ENCODE data around the gene RAG2.
A peak's percentile ranks its signal among the peaks of the same experiment; 100 is the strongest.
"Not testable (repeated sequence)": the region's sequence is repeated elsewhere in the genome, so short reads cannot be mapped to it uniquely, and the experiment has no call there.

RAG2 gene

DNA sequence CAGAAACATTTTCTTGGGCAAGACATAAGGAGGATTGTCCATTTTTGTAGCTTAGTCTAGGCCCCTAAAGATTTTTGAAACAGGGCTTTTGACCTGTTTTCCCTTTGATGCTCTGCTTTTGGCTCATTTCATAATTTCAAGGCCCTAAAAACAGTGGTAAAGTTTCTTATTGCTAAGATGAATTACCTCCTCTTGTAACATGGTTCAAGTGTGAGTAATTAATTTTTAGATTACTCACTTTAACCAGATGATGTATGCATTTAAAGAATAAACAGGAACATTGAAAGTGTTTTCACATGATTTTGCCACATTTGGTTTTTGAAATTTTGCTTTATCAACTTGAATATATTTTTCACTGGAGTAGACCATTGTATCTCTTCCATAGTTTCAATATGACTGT lies 1.2 kb downstream of the RAG2 start:
- no peak for DNase-seq

DNA sequence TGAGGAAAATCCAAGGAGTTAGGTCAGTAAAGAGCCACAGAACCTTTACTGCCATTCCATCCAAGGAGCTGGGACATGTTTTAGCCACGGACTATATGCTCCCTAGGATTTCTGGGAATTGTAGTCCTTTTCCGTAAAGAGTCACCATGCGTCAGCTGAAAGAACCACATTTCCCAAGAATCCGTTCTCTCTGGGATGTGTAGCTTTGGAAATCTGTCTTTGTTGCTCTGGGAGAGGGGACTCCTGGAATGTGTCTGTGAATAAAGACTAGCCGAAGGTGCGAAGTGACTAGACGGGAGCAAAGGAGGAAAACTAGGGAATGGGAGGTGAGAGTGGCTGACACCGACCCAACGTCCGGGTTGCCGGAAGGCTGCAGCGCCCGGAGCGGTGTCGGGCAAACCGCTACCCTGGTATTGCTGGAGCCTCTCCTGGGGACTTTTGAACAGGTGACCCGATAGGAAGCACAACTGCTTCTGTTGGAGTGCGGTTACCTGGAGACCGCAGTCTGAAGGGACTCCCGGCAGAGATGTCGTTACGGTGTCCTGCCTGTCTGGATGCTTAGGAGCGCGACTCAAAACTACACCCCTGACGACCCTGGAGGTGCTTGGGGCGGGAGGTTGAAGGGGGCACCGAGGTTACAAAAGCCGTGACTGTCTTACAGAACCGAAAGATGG lies 3.6 kb downstream of the RAG2 start, which contains the start of gene IFTAP:
Gene IFTAP, plus strand, starts transcription at position 187 of the 674 bp plus-strand sequence. CDS start 15,602 bp downstream, outside the sequence.
- peak; percentile 84 for DNase-seq

DNA sequence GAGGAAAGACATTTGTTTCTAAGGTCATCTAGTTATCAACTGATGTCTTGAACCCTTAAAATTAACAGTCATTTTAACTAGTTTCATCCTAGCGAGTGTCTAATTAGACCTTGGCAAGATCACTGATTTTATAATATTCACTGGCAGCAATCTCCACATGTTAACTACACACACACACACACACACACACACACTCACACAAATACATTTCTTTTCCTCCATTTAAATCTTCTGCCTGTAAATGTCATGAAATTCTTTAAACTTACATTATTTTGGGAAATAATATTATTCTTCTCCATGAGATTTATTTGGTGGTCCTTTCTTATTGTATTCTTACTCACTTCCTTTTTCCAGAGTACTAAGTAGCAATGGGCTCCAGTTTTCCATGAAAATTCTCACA lies 6.6 kb downstream of the RAG2 start:
- DNase-seq = no peak

DNA sequence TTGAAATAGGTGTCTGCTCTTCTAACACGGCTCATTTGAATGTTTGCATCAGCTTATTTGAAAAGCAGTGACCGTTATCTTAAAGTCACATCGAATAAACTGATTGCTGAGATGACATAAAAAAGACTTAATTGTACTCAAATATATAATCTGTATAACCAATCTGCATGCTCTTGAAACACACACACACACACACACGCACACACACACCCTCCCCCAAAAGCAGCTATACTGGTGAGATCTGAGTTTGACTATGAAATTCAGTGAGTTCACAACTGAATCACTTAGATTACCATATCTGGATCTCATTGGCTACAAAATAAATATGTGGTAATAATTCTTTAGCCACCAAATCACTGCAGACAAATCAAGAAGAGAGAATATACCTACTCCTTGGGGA lies 7.5 kb downstream of the RAG2 start:
- no peak for DNase-seq

DNA sequence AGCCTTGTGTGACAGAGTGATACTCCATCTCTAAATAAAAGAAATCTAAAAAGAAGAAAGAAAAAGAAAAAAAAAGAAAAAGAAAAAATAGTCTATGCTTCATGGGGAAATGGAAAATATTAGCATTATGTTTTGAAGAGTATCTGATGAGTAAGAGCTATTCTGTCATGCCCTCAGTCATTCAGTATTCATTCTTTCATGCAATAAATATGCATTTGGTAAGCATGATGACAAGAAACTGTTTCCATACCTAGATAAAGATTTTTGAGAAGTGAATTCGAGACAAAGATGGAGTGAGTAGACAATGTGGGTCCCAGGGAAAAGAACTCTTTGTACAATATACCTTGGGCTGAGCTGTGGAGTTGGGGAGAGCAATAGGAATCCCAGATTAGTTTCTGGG lies 9.9 kb downstream of the RAG2 start:
- no peak for DNase-seq

DNA sequence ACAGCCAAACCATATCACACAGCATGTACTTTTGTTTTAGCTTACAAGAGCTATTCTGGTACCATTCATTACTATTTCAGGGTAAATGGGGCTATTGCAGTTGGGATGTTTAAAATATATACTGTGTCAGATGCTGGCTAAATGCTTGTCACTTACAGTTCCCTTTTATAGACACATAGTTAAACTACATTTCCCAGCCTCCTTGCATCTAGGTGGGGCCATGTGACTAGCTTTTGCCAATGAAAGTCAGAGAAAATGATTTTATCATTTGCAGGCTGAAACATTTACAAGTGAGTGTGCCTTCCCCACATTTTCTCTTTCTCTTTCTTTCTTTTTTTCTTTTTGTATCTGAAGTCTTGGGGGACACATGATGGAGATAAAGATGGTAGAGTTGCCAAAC lies 11.5 kb downstream of the RAG2 start:
- DNase-seq = no peak

DNA sequence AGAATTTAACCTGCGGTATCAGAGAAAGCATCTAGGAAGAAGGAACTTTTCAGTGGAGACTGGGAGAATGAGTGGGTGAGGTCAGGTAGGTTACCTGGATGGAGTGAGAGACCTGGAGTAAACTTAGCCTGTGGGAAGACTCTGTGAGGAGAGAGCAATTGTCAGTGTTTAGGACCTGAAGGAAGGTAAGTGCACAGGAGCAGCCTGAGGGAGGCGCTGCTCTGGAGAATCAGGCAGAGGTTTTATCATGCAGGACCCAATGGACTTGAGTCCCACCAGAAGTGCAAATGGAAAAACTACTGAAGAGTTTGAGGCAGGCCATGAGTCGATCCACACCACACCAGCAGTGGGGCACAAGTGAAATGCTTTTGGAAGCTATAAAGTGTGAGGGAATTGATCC lies 14.4 kb downstream of the RAG2 start:
- no peak for DNase-seq

DNA sequence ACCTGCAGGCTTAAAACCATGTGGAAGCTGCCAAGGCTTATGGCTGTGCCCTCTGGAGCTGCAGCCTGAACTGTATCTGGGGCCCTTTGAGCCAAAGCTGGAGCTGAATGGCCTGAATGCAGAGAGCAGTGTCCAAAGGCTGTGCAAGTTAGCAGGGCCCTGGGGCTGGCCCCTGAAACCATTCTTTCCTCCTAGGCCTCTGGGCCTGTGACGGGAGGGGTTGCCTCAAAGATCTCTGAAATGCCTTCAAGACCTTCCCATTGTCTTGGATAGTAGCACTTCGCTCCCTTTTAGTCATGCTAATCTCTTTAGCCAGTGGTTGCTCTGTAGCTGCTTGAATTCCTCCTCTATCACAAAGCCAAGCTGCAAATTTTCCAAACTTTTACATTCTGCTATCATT lies 16.5 kb downstream of the RAG2 start:
- DNase-seq = no peak

DNA sequence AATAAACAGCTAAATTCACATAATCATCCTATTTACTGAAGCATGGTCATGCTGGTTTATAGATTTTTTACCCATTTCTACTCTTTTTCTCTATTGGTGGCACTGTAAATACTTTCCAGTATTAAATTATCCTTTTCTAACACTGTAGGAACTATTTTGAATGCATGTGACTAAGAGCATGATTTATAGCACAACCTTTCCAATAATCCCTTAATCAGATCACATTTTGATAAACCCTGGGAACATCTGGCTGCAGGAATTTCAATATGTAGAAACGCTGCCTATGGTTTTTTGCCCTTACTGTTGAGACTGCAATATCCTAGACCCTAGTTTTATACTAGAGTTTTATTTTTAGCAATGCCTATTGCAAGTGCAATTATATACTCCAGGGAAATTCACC lies 19.6 kb downstream of the RAG2 start:
- no peak for DNase-seq

DNA sequence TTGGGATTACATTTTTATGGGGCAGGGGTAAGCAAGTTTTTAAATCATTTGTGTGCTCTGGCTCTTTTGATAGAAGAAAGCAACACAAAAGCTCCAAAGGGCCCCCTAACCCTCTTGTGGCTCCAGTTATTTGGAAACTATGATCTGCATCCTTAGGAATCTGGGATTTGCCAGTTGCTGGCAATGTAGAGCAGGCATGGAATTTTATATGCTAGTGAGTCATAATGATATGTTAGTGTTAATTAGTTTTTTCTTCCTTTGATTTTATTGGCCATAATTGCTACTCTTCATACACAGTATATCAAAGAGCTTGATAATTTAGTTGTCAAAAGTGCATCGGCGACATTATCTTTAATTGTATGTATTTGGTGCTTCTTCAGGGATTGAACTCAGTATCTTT lies 20.2 kb downstream of the RAG2 start:
- no peak for DNase-seq

DNA sequence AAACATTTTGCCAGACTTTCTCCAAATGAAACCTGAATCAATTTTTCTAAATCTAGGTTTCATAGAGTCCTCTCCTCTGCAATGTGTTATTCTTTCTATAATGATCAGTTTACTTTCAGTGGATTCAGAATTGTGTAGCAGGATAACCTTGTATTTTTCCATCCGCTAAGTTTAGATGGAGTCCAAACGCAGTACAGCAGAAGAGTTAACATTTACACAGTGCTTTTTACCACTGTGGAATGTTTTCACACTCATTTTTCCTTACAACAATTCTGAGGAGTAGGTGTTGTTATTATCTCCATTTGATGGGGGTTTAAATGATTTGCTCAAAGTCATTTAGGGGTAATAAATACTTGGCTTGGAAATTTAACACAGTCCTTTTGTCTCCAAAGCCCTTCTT lies 20.7 kb downstream of the RAG2 start:
- no peak for DNase-seq

DNA sequence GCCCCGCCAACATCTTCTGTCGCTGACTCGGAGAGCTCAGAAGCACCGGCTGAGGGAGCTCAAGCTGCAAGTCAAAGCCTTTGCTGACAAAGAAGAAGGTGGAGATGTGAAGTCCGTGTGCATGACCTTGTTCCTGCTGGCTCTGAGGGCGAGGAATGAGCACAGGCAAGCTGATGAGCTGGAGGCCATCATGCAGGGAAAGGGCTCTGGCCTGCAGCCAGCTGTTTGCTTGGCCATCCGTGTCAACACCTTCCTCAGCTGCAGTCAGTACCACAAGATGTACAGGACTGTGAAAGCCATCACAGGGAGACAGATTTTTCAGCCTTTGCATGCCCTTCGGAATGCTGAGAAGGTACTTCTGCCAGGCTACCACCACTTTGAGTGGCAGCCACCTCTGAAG lies 23.6 kb downstream of the RAG2 start:
- DNase-seq = no peak

DNA sequence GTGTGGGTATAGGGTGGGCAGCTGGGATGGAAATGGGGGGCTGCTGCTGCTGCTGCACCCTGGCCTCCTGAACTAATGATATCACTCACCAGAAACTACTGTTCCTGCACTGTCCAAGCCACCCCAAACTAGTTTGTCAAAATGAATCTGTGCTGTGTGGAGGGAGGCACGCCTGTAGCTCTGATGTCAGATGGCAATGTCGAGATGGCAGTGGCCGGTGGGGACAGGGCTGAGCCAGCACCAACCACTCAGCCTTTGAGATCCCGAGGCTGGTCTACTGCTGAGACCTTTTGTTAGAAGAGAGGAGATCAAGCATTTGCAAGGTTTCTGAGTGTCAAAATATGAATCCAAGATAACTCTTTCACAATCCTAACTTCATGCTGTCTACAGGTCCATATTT lies 28.9 kb downstream of the RAG2 start:
- DNase-seq = no peak

DNA sequence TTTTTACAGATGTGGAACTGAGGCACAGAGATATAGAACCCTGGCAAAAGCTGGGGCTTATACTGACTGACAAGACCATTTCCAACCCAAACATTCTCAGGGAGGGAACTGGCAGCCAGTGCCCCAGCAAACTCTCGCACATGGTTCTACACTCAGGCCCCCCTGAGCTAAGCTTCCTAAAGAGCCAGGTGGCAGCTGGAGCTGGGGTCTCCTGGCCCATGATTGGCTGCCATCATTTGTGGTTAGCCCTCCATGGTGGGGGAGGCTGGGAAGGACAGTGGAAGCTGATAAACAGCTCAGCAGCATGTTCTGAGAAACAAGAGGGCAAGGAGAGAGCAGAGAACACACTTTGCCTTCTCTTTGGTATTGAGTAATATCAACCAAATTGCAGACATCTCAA lies 30.3 kb downstream of the RAG2 start, which contains the start of gene RAG1:
Gene RAG1, plus strand, starts transcription at position 314 of the 400 bp plus-strand sequence. CDS start 5,298 bp downstream, outside the sequence.
- DNase-seq = no peak

DNA sequence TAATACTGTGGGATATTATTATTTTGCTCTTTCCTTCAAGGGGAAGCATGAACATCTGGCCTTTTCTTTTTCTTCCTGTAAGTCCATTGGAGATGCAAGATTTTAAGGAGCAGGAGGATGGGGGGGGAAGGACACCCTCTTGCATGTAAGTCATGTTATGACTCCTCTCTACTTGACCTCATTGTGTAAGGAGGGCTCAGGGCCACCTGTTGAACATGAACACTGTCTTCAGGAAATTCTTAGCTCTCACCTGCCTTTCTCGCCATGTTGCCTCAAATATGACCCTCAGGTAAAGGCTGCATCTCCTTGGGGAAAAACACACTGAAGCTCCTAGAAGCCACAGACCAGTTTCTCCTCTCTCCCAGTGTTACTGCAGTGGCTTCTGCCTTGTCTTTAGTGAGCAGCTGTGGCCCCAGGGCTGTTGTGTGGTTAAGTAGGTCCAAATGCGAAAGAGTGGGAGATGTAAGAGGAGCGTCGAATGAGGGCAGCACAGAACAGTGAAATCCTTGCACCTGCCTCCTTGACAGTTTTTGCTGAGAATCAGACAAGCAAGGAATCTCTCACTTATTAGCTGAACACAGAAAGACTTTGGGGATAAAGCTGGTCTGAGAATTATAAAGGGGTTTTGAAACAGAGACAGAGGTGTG lies 31.5 kb downstream of the RAG2 start:
- DNase-seq = no peak

DNA sequence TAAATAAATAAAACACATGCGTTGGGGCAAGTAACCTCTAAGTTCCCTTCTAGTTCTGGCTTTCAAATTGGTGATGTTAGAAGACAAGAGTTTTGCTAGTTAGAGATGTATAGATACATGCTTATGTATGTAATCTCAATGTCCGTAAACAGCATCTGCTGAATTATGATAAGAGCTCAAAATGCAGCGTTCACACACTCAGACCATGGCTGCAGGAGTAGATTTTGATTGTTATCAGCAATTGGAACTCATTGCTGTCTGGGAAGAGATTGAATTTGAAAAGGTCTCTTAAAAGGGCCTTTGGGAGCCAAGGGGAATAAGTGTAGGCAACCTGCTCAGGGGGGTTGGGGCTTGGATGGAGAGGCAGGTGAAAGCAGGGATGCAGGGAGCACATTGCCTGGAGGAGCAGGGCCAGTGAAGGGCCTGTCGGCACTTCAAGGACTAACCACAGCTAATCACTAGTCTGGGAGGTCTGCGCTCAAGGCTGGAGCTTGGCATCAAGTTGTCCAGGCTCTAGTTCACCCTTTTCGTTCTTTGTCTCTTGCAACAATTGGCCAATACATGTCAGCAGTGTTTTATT lies 32.9 kb downstream of the RAG2 start:
- DNase-seq = no peak

DNA sequence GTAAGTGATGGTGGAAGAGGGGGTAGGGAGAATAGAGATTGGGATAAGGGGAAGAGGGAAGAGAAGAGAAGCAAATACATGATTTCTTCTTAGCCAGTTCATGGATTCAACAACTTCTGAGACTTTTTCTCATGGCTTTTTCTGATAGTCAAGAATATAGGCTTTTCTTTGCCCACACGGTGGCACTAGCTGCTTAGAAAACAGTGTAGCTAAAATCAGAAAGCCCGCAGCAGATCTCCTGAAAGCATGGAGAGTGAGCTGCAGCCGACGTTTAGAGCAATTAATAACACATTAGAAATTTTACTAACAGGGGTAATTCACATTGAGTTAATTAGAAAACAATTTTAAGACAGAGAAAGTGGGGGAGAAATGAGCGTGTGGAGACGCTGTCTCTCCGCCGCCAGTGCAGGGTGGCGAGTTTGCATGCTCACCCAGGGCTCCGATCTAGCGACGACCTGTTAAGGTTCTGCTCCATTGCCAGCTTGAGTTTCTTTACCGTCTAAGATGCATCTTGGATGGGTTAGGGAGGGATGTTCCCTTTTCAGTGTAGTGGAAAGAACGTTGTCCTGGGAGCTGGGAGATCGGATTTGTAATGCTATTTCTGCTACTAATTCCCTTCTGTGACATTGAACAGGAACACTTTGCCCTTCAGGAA lies 33.5 kb downstream of the RAG2 start:
- DNase-seq = peak; percentile 2

DNA sequence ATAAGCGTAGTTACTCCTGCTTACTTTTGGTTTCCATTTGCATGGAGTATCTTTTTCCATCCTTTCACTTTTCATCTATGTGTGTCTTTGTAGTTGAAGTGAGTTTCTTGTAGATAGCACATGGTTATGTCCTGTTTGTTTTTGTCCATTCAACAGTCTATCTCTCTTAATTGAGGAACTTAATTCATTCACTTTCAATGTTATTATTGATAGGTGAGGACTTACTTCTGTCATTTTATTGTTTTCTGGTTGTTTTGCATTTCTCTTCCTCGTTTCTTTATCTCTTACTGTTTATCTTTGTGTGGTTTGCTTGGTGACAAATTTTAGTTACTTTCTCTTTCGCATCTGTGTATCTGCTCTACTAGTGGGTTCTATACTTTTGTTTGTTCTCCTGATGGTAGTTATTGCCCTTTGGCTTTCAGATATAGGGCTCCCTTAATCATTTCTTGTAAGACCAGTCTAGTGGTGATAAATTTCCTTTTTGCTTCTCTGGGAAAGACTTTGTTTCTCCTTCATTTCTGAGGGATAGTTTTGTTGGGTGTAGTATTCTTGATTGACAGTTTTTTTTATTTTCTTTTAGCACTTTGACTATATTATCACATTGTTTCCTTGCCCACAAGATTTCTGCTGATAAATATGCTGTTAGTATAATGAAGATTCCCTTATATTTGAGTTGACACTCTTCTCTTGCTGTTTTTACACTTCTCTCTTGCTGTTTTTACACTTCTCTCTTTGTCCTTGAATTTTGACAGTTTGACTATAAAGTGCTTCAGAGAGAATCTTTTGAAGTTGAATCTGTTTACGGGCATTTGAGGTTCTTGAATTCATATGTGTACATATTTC lies 39.2 kb downstream of the RAG2 start:
- no peak for DNase-seq

DNA sequence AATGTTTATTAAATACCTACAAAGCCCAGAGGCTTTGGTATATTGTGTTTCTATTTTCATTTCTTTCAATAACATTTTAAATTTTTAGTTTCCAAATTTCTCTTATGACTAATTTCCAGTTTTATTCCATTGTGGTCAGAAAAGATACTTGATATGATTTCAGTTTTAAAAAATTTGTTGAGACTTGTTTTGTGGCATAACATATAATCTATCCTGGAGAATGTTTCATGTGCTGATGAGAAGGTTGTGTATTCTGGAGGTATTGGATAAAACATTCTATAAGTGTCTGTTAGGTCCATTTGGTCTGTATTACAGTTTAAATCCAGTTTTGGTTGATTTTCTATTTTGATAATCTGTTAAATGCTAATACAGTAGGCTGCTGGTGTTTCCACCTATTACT lies 40.0 kb downstream of the RAG2 start:
- no peak for DNase-seq

DNA sequence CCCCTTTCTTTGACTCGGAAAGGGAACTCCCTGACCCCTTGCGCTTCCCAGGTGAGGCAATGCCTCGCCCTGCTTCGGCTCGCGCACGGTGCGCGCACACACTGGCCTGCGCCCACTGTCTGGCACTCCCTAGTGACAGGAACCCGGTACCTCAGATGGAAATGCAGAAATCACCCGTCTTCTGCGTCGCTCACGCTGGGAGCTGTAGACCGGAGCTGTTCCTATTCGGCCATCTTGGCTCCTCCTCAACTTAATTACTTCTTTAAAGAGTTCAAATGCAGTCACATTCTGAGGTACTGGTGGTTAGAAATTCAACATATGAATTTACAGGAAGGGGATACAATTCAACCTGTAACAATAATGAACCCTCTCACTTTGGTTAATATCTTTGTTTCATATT lies 40.6 kb downstream of the RAG2 start:
- DNase-seq = not testable (repeated sequence)

DNA sequence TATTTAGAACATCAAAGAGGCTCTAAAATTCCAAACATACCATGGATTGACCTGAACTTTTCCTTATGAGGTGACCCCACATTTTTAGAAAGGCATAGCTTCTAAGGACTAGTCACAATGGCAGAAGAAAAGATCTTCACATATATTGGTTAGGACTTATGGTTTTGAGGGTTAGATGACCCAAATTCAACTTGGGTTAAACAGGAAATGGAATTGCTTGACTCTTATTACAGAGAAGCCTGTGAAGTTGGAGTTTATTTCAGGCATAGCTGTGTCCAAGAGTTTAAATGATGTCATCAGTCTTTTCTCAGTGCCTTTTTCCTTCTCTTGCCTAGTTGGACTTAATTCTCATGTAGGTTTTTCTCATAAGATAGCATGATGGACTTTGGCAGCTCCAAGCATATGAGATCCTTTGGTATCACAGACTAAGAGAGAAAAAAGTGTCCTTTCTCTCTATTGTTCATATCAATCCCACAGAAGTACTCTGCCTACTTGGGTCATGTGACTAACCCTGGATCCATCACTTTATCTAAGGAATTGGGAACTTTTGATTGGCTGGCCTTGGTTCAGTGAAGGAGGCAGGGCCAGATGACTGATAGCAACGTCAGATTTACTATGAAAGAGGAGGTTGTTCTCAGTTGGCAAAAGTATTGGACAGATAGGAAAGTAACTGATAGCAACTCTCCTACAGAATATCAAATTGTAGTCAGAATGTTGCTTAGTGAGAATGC lies 47.5 kb downstream of the RAG2 start:
- no peak for DNase-seq

All from NCI-H1092 (cell line).